GM12878 (cell line): ENCODE measurements around the gene THTPA. TPM values are rescaled to one million over a fixed set of nuclear protein-coding genes. Genes with fewer than 3 reads are reported as not detected.

ENCODE experiments used
- ATAC-seq: fragments of 200-7000 bp; cut with Tn5 transposase; 3 replicates; pipeline ENCODE4 v1.9.1; 2020; ENCODE audit warnings: mild to moderate bottlenecking, moderate library complexity
- BruUV-seq: library from RNA; stranded (reverse); fragments of 400-500 nt; replicated peaks from 2 replicates; lab custom pipeline; 2021; lab: Mats Ljungman, UMichigan
- CTCF ChIA-PET: fragments of 300-600 bp; sonication (Branson Sonifier 250); formaldehyde crosslinking; extraction: SDS; loops from one replicate; lab custom pipeline; 2021; ENCODE audit warnings: inconsistent platforms; lab: Yijun Ruan, JAX
- POLR2A ChIA-PET: fragments of 350-600 bp; formaldehyde crosslinking; extraction: SDS; loops from one replicate; lab custom pipeline; 2021; ENCODE audit warnings: inconsistent platforms; lab: Charles Lee
- RAD21 ChIA-PET: fragments of 300-600 bp; sonication (Branson Sonifier 250); formaldehyde crosslinking; loops from one replicate; lab custom pipeline; 2023; ENCODE audit warnings: antibody characterized with exemption; ENCODE audit not compliant: unreplicated experiment; lab: Charles Lee
- SMC1A ChIA-PET: fragments of 300-600 bp; sonication (Branson Sonifier 250); formaldehyde crosslinking; loops from one replicate; lab custom pipeline; 2023; ENCODE audit not compliant: unreplicated experiment, uncharacterized antibody; lab: Charles Lee
- DNase-seq: peaks from one replicate; pipeline ENCODE4 v3.0.0-alpha.2; 2011; ENCODE audit warnings: low read depth, low spot score
- FAIRE-seq: peaks from 3 replicates; lab custom pipeline; 2011; peaks lifted over from hg19 to GRCh38; lab: Jason Lieb, UNC
- H2AFZ ChIP-seq: 2 replicates; pipeline ENCODE4 v1.6.0; 2011; ENCODE audit warnings: low read depth, low read length, control low read depth; ENCODE audit not compliant: control insufficient read depth
- H3K27ac ChIP-seq: 2 replicates; pipeline ENCODE4 v1.5.1; 2011; ENCODE audit warnings: control low read depth; ENCODE audit not compliant: control insufficient read depth, insufficient read depth
- H3K27me3 ChIP-seq, 2 experiments: replicated peaks in 1 of 2; 2 replicates each; pipeline versions ENCODE4 v1.6.0 to v1.6.1; 2011; ENCODE audit warnings: low read length in 1 of 2; ENCODE audit not compliant: control insufficient read depth in 2 of 2, insufficient read depth in 2 of 2
- H3K36me3 ChIP-seq, 2 experiments: 2 replicates each; pipeline ENCODE4 v1.5.1; 2011; ENCODE audit warnings: low read length in 1 of 2; ENCODE audit not compliant: control insufficient read depth in 2 of 2, insufficient read depth in 2 of 2
- H3K4me1 ChIP-seq: 2 replicates; pipeline ENCODE4 v1.6.1; 2011; ENCODE audit warnings: mild to moderate bottlenecking, low read length, moderate library complexity, mixed read lengths; ENCODE audit not compliant: control insufficient read depth, insufficient read depth
- H3K4me2 ChIP-seq: 2 replicates; pipeline ENCODE4 v1.6.0; 2011; ENCODE audit warnings: control low read depth; ENCODE audit not compliant: control insufficient read depth, insufficient read depth
- H3K4me3 ChIP-seq: fragments of 200-600 bp; sonication (generic); 2 replicates; pipeline ENCODE4 v1.5.1; 2016
- H3K79me2 ChIP-seq: 2 replicates; pipeline ENCODE4 v1.6.0; 2011; ENCODE audit warnings: low read length; ENCODE audit not compliant: control insufficient read depth, insufficient read depth
- H3K9ac ChIP-seq: 2 replicates; pipeline ENCODE4 v1.8.0; 2011; ENCODE audit warnings: low read length, control low read depth, mixed read lengths; ENCODE audit not compliant: control insufficient read depth, insufficient read depth
- H3K9me3 ChIP-seq: replicated peaks from 3 replicates; pipeline ENCODE4 v1.5.1; 2011; ENCODE audit warnings: mild to moderate bottlenecking, low read length; ENCODE audit not compliant: control insufficient read depth, insufficient read depth
- H4K20me1 ChIP-seq: 2 replicates; pipeline ENCODE4 v1.6.0; 2011; ENCODE audit not compliant: control insufficient read depth, insufficient read depth
- BCL11A ChIP-seq: IDR thresholded peaks from 2 replicates; pipeline ENCODE4 v1.6.1; 2011; ENCODE audit warnings: low read depth, low read length
- CHD4 ChIP-seq: fragments of 200-600 bp; sonication (generic); IDR thresholded peaks from 2 replicates; pipeline ENCODE4 v1.6.1; 2016; ENCODE audit warnings: mild to moderate bottlenecking
- E2F4 ChIP-seq: IDR thresholded peaks from 2 replicates; pipeline ENCODE4 v1.6.1; 2012; ENCODE audit warnings: low read depth, low read length, improper control_type of control experiment
- ELK1 ChIP-seq: IDR thresholded peaks from 2 replicates; pipeline ENCODE4 v1.6.1; 2012; ENCODE audit warnings: low read depth, low read length, improper control_type of control experiment
- EZH2 ChIP-seq: IDR thresholded peaks from 2 replicates; pipeline ENCODE4 v1.6.1; 2012; ENCODE audit warnings: low read depth, mild to moderate bottlenecking, control low read depth, inconsistent platforms, low read length, borderline replicate concordance; ENCODE audit not compliant: control insufficient read depth
- FOXK2 ChIP-seq: fragments of 450-650 bp; IDR thresholded peaks from 2 replicates; pipeline ENCODE4 v1.6.1; 2017; ENCODE audit warnings: mild to moderate bottlenecking, moderate library complexity
- HDAC6 ChIP-seq: fragments of 200-600 bp; sonication (generic); IDR thresholded peaks from one replicate; pipeline ENCODE4 v1.8.0; 2017; ENCODE audit warnings: antibody characterized with exemption; ENCODE audit not compliant: unreplicated experiment
- KLF5 ChIP-seq: fragments of 450-650 bp; IDR thresholded peaks from 2 replicates; pipeline ENCODE4 v1.6.1; 2014; ENCODE audit warnings: mild to moderate bottlenecking; ENCODE audit not compliant: partially characterized antibody
- MEF2A ChIP-seq: IDR thresholded peaks from 2 replicates; pipeline ENCODE4 v1.6.1; 2011; ENCODE audit warnings: low read depth, mild to moderate bottlenecking, low read length, moderate library complexity; ENCODE audit not compliant: insufficient read depth
- NFXL1 ChIP-seq: fragments of 450-650 bp; IDR thresholded peaks from 2 replicates; pipeline ENCODE4 v1.6.1; 2017; ENCODE audit warnings: antibody characterized with exemption, mild to moderate bottlenecking, borderline replicate concordance
- NRF1 ChIP-seq: conservative IDR thresholded peaks from 2 replicates; pipeline ENCODE4 v1.6.1; 2011; ENCODE audit warnings: mild to moderate bottlenecking, low read depth, low read length, improper control_type of control experiment
- POU2F2 ChIP-seq: IDR thresholded peaks from 3 replicates; pipeline ENCODE4 v1.6.1; 2011; ENCODE audit warnings: low read depth, mild to moderate bottlenecking, low read length, borderline replicate concordance
- TARDBP ChIP-seq: IDR thresholded peaks from 2 replicates; pipeline ENCODE4 v1.6.1; 2016; ENCODE audit warnings: borderline replicate concordance
- YBX1 ChIP-seq: fragments of 450-650 bp; IDR thresholded peaks from 2 replicates; pipeline ENCODE4 v1.6.1; 2016; ENCODE audit warnings: antibody characterized with exemption
- ZBTB4 ChIP-seq: fragments of 450-650 bp; formaldehyde crosslinking; IDR thresholded peaks from 2 replicates; pipeline ENCODE4 v1.4.0; 2022; ENCODE audit warnings: mild to moderate bottlenecking, moderate library complexity
- ZBTB40 ChIP-seq: fragments of 450-650 bp; IDR thresholded peaks from 2 replicates; pipeline ENCODE4 v1.6.1; 2016; ENCODE audit warnings: mild to moderate bottlenecking, moderate library complexity, borderline replicate concordance
- WGBS: methylation state at CpG from one replicate; pipeline ENCODE4 v1.1.6; 2016; ENCODE audit warnings: low lambda C conversion rate; ENCODE audit not compliant: insufficient replicate concordance, insufficient coverage; ENCODE audit errors: missing lambda C conversion rate; 5-methylcytosine and 5-hydroxymethylcytosine counted together
- in situ Hi-C: fragments of 300-500 bp; cut with MboI; formaldehyde crosslinking; loops from 9 replicates; pipeline ENCODE4 v1.14.3; 2018; ENCODE audit warnings: mixed read lengths
- intact Hi-C: fragments of 100-400 bp; cut with micrococcal nuclease; formaldehyde crosslinking; loops from one replicate; pipeline ENCODE4 v1.14.2; 2022; ENCODE audit not compliant: unreplicated experiment
- polyA plus RNA-seq, 11 experiments: library from polyadenylated mRNA; depleted of rRNA in 4 of 11; unstranded in 6 of 11; stranded (reverse) in 5 of 11; fragments of >200 nt; fragmentation: Nextera tagmentation in 4 of 11; fragmentation: Illumina TruSeq in 1 of 11; extraction: Ambion mirVana in 4 of 11; extraction: Trizol in 1 of 11; gene quantifications; 1 replicate in 1 of 11; 2 replicates in 10 of 11; pipeline versions ENCODE4 v1.2.1 to v1.2.3, GENCODE V29; 2011 to 2016; ENCODE audit warnings: inconsistent platforms in 2 of 11, missing spikeins in 2 of 11, low read depth in 1 of 11
- total RNA-seq, 4 experiments: library from RNA; depleted of rRNA in 3 of 4; stranded (reverse); fragments of >200 nt in 3 of 4; fragmentation: Illumina TruSeq in 1 of 4; extraction: Trizol in 1 of 4; gene quantifications; 2 replicates each; pipeline versions ENCODE4 v1.2.1 to v1.2.3, GENCODE V29; 2013 to 2021

The THTPA gene
- total and polyA plus RNA-seq, 10 of the 15 experiments (the other 5 are each of a cell fraction or from before 2014, with no cell fraction given): 3.1 to 24.9 (median 12.8) TPM

- no peak overlapping the region for H3K4me3 ChIP-seq
- no TSS peak for BruUV-seq
- H3K27me3 ChIP-seq: no peaks in the 10 kb centered on the region
- ChIA-PET POLR2A (no interaction called here), RAD21 (no interaction called here), SMC1A (interaction anchor here (0.6 to 1.9 kb wide), 5 partner anchors 13 to 198 kb away, joined by 3 to 7 read pairs (median 4); no protein-coding TSS in a partner anchor), CTCF (interaction anchor here (1.4 to 3.3 kb wide), 3 partner anchors 13 to 64 kb away, joined by 4 to 18 read pairs (median 5); no protein-coding TSS in a partner anchor)
- peak; percentile 69 for ATAC-seq
- H4K20me1 ChIP-seq: no peaks in the 10 kb centered on the region
- H3K4me1 ChIP-seq: peaks cover 49% of the 10 kb centered on the region
- DNase-seq: peak; percentile 42
- H3K9me3 ChIP-seq: no peaks in the 10 kb centered on the region; the same call in 2 of the 3 replicates
- H2AFZ ChIP-seq: peak overlapping the region; percentile 9; the same call in 1 of the 2 replicates
- intact Hi-C loops (no loop called here), in situ Hi-C loops (no loop called here)
- no peak for FAIRE-seq
- H3K9ac ChIP-seq: no peak overlapping the region
- H3K27ac ChIP-seq: no peak overlapping the region
- H3K36me3 ChIP-seq: no peaks in the 10 kb centered on the region
- H3K79me2 ChIP-seq: no peaks in the 10 kb centered on the region
- WGBS: 0% methylated on average over 1 of the region's 1 CpG
- 0 out of 2 replicates have a peak overlapping the region, but pooled peaks have one; percentile 34 for H3K4me2 ChIP-seq
- TF ChIP-seq NRF1: no peak
- TF ChIP-seq ZBTB40: no peak
- no peak for TF ChIP-seq CHD4
- TF ChIP-seq E2F4: no peak
- TF ChIP-seq NFXL1: no peak
- TF ChIP-seq BCL11A: peak; percentile 31; the same call in 1 of the 2 replicates
- no peak for TF ChIP-seq EZH2
- TF ChIP-seq ELK1: no peak
- TF ChIP-seq KLF5: no peak
- TF ChIP-seq ZBTB4 (CRISPR knock-in tag): no peak
- 0 out of 2 replicates have a peak, but pooled peaks have one; percentile 39 for TF ChIP-seq MEF2A
- TF ChIP-seq HDAC6: no peak
- TF ChIP-seq FOXK2: no peak
- no peak for TF ChIP-seq YBX1
- no peak for TF ChIP-seq TARDBP
- no peak for TF ChIP-seq POU2F2
Measured at GRCh38 chr14:23601845-23602180, 45.7 kb downstream of the THTPA start.
